PFSK-1 (cell line): ENCODE results near the gene GCLC.

Experiments used
- FOXP2 ChIP-seq: optimal IDR thresholded peaks from 2 replicates; pipeline ENCODE3; 2011; ENCODE audit warnings: borderline replicate concordance, control low read depth, inconsistent platforms; ENCODE audit not compliant: insufficient read depth; ENCODE audit errors: extremely low read length, extremely low read depth
- POLR2AphosphoS5 ChIP-seq: IDR thresholded peaks from 2 replicates; pipeline ENCODE4 v1.6.1; 2012; ENCODE audit warnings: low read depth, mild to moderate bottlenecking, control low read depth, low read length, moderate library complexity
- SIN3A ChIP-seq: IDR thresholded peaks from 2 replicates; pipeline ENCODE4 v1.6.1; 2012; ENCODE audit warnings: mild to moderate bottlenecking, low read length, moderate library complexity, borderline replicate concordance; ENCODE audit not compliant: insufficient read depth
- TAF1 ChIP-seq: IDR thresholded peaks from 2 replicates; pipeline ENCODE4 v1.6.1; 2012; ENCODE audit warnings: low read length, control low read depth, borderline replicate concordance; ENCODE audit not compliant: insufficient read depth
- TF ChIP-seq, protein P1 (sequence below), 2 experiments: IDR thresholded peaks; 2 replicates each; pipeline versions ENCODE4 v1.6.1 to v1.8.0; 2011 to 2012; ENCODE audit warnings: low read depth in 2 of 2, low read length in 2 of 2, control low read depth in 1 of 2, inconsistent platforms in 1 of 2, mild to moderate bottlenecking in 1 of 2, moderate library complexity in 1 of 2; ENCODE audit not compliant: insufficient read depth in 1 of 2

Gene GCLC

DNA sequence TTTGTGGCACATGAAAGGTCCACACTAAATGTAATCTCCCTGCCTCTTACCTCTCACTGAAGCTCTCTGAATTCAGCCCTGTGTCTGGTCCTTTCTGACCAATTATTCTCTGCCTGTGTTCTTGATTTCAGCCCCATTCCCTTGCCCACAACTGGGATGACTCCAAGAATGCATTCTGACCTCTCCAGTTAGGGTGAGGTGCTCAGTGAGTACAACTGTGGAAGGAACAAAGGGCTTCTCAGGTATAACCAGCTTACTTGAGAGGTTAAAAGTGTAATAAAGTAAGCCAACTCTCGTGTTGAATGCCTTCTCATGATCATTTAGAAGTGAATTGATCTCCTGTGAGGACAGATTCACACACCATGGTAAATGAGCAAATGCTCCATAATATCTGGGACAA lies 88.1 kb downstream of the GCLC start:
- no peak for TF ChIP-seq POLR2AphosphoS5
- no peak for TF ChIP-seq FOXP2
- TF ChIP-seq TAF1, result no peak
- no peak for TF ChIP-seq SIN3A
- TF ChIP-seq, protein P1, sequence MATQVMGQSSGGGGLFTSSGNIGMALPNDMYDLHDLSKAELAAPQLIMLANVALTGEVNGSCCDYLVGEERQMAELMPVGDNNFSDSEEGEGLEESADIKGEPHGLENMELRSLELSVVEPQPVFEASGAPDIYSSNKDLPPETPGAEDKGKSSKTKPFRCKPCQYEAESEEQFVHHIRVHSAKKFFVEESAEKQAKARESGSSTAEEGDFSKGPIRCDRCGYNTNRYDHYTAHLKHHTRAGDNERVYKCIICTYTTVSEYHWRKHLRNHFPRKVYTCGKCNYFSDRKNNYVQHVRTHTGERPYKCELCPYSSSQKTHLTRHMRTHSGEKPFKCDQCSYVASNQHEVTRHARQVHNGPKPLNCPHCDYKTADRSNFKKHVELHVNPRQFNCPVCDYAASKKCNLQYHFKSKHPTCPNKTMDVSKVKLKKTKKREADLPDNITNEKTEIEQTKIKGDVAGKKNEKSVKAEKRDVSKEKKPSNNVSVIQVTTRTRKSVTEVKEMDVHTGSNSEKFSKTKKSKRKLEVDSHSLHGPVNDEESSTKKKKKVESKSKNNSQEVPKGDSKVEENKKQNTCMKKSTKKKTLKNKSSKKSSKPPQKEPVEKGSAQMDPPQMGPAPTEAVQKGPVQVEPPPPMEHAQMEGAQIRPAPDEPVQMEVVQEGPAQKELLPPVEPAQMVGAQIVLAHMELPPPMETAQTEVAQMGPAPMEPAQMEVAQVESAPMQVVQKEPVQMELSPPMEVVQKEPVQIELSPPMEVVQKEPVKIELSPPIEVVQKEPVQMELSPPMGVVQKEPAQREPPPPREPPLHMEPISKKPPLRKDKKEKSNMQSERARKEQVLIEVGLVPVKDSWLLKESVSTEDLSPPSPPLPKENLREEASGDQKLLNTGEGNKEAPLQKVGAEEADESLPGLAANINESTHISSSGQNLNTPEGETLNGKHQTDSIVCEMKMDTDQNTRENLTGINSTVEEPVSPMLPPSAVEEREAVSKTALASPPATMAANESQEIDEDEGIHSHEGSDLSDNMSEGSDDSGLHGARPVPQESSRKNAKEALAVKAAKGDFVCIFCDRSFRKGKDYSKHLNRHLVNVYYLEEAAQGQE (IDR thresholded peaks at IDR 0.05; ENCODE audit: insufficient read depth in 1 of 2, low read depth in 2 of 2, low read length in 2 of 2), result no peak

DNA sequence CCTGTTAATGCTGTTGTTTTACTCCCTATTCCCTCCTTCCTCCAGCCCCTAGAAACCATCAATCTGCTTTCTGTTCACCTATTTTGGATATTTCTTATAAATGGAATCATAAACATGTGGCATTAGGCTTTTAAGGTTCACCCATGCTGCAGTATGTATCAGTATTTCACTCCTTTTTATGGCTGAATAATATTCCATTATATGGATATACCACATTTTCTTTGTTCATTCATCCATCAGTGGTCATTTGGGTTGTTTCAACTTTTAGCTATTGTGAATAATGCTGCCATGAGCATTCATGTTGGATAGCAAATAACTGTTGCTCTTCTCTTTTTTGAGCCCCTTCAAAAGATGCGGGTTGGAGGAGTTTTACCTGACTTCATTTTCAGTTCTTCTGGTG lies 89.2 kb downstream of the GCLC start:
- TF ChIP-seq POLR2AphosphoS5 (no peak), TAF1 (no peak), SIN3A (no peak), FOXP2 (no peak)
- TF ChIP-seq, protein P1 (IDR thresholded peaks at IDR 0.05; ENCODE audit: insufficient read depth in 1 of 2, low read depth in 2 of 2, low read length in 2 of 2), result no peak

DNA sequence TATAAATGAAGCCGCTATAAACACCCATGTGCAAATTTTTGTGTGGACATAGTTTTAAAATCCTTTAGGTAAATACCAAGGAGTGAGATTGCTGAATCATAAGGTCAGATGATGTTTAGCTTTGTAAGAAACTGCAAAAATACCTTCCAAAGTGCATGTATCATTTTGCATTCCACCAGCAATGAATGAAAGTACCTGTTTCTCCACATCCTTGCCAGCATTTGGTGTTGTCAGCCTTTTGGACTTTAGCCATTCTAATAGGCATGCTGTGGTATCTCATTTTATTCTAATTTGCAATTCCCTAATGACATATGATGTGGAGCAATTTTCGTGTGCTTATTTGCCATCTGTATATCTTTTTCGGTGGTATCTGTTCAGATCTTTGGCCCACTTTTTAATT lies 93.7 kb downstream of the GCLC start:
- TF ChIP-seq, protein P1 (IDR thresholded peaks at IDR 0.05; ENCODE audit: insufficient read depth in 1 of 2, low read depth in 2 of 2, low read length in 2 of 2), result no peak
- TF ChIP-seq TAF1 (no peak), FOXP2 (no peak), SIN3A (no peak), POLR2AphosphoS5 (no peak)

DNA sequence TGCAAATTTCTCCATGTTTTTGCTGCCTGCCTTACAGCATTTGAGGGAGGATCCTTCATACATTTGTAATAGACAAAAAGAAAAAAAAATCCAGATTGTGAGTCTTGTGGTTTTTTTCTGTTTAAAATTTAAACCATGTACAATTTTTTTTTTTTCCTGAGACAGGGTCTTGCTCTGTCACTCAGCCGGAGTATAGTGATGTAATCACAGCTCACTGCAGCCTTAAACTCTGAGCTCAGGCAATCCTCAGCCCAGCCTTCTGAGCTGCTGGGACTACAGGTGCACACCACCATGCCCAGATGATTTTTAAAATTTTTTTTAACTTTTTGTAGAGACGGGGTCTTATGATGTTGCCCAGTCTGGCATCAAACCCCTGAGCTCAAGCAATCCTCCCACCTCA lies 97.0 kb downstream of the GCLC start:
- no peak for TF ChIP-seq TAF1
